MM.1S (cell line): Measurements from ENCODE around the gene FCHSD2.

Experiments used
- CTCF ChIP-seq: fragments of 300-600 bp; sonication (generic); IDR thresholded peaks from 2 replicates; pipeline ENCODE4 v1.5.1; 2016; ENCODE audit warnings: antibody characterized with exemption, low read length, mixed read lengths
- EZH2 ChIP-seq: fragments of 300-600 bp; sonication (generic); optimal IDR thresholded peaks from 2 replicates; pipeline ENCODE3; 2017; ENCODE audit warnings: low read depth, mild to moderate bottlenecking, antibody characterized with exemption, low read length, mixed read lengths

DNA sequence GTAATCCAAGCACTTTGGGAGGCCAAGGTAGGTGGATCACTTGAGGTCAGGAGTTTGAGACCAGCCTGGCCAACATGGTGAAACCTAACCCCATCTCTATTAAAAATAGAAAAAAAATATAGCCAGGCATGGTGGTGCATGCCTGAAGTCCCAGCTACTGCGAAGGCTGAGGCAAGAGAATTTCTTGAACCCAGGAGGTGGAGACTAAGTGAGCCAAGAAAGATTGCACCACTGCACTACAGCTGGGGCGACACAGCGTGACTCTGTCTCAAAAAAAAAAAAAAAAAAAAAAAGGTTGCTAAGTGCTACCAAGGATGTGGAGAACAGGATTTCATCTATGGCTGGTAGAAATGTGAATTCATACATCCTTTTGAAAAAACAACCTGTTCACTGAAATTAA lies 291.3 kb downstream of the FCHSD2 start:
- no peak for TF ChIP-seq CTCF
- TF ChIP-seq EZH2 = no peak
